Nephron progenitor cell (in vitro differentiated cells): Measurements from ENCODE around the gene ZC3H6.

Source experiments
- DNase-seq: peaks from one replicate; pipeline ENCODE4 v3.0.0; 2021
- H3K27ac Mint-ChIP-seq: 2 replicates; pipeline ENCODE4 v1.8.0; 2021; ENCODE audit warnings: mild to moderate bottlenecking, moderate library complexity, mixed read lengths
- H3K27me3 Mint-ChIP-seq: 2 replicates; pipeline ENCODE4 v1.8.0; 2021; ENCODE audit warnings: mild to moderate bottlenecking, low read depth, mixed read lengths; ENCODE audit not compliant: poor library complexity
- H3K36me3 Mint-ChIP-seq: 2 replicates; pipeline ENCODE4 v1.8.0; 2021; ENCODE audit warnings: low read depth, mixed read lengths
- H3K4me1 Mint-ChIP-seq: 2 replicates; pipeline ENCODE4 v1.8.0; 2021; ENCODE audit warnings: mixed read lengths
- H3K4me3 Mint-ChIP-seq: 2 replicates; pipeline ENCODE4 v1.8.0; 2021; ENCODE audit warnings: mild to moderate bottlenecking, moderate library complexity, mixed read lengths
- H3K9me3 Mint-ChIP-seq: 2 replicates; pipeline ENCODE4 v1.8.0; 2021; ENCODE audit warnings: mild to moderate bottlenecking, moderate library complexity, mixed read lengths
- TF ChIP-seq, protein P1 (sequence below): fragments of 200-600 bp; sonication (generic); IDR thresholded peaks from 2 replicates; pipeline ENCODE4 v1.5.0; 2021; ENCODE audit warnings: antibody characterized with exemption

Gene ZC3H6

DNA sequence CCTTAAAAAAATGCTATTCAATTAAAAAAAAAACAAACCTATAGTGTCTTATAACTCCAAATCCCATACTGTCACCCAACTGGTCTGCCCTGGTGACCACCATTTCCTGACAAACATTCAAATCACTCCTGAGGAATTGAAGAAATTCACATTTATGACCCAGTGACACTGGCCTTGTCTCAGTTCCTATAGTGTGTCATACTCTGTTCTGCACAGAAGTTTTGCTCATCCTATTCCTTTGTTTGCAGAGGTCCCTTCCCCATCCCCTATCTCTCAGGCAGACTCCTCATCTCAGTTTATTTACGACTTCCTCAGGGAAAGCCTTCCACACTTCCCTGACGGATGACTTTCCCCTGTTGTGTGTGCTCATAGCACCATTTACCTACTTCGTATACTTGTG lies 14.7 kb downstream of the ZC3H6 start:
- peaks cover 22% of the 10 kb centered on the region for H3K4me1 Mint-ChIP-seq
- DNase-seq = no peak
- H3K36me3 Mint-ChIP-seq = peaks cover 12% of the 10 kb centered on the region
- TF ChIP-seq, protein P1, sequence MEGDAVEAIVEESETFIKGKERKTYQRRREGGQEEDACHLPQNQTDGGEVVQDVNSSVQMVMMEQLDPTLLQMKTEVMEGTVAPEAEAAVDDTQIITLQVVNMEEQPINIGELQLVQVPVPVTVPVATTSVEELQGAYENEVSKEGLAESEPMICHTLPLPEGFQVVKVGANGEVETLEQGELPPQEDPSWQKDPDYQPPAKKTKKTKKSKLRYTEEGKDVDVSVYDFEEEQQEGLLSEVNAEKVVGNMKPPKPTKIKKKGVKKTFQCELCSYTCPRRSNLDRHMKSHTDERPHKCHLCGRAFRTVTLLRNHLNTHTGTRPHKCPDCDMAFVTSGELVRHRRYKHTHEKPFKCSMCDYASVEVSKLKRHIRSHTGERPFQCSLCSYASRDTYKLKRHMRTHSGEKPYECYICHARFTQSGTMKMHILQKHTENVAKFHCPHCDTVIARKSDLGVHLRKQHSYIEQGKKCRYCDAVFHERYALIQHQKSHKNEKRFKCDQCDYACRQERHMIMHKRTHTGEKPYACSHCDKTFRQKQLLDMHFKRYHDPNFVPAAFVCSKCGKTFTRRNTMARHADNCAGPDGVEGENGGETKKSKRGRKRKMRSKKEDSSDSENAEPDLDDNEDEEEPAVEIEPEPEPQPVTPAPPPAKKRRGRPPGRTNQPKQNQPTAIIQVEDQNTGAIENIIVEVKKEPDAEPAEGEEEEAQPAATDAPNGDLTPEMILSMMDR = no peak
- H3K27ac Mint-ChIP-seq = peak overlapping the region; percentile 16
- H3K4me3 Mint-ChIP-seq = no peak overlapping the region
- H3K9me3 Mint-ChIP-seq = peaks cover 3% of the 10 kb centered on the region
- H3K27me3 Mint-ChIP-seq = peaks cover 3% of the 10 kb centered on the region

DNA sequence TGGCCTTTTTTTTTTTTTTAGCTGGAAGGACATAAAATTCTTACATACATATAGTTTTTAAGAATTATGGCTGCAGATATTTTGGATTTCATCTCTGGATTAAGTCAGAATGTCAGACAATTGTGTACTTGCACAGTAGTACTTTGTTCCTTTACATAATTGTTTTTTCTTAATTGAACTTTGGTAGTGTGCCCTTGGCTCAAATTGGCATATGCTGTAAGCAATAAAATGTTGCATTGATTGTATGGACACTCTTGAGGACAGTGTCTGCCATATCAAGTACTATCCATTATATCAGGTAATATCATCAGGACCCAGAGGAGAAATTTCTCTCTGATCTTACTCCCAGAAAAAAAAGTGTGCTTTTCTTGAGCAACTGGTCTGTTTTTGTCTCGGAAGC lies 15.3 kb downstream of the ZC3H6 start:
- Mint-ChIP-seq H3K27ac (peak overlapping the region; percentile 16), H3K4me3 (no peak overlapping the region), H3K36me3 (peaks cover 12% of the 10 kb centered on the region), H3K9me3 (peaks cover 3% of the 10 kb centered on the region), H3K27me3 (peaks cover 3% of the 10 kb centered on the region), H3K4me1 (peaks cover 22% of the 10 kb centered on the region)
- TF ChIP-seq, protein P1 = no peak
- no peak for DNase-seq

DNA sequence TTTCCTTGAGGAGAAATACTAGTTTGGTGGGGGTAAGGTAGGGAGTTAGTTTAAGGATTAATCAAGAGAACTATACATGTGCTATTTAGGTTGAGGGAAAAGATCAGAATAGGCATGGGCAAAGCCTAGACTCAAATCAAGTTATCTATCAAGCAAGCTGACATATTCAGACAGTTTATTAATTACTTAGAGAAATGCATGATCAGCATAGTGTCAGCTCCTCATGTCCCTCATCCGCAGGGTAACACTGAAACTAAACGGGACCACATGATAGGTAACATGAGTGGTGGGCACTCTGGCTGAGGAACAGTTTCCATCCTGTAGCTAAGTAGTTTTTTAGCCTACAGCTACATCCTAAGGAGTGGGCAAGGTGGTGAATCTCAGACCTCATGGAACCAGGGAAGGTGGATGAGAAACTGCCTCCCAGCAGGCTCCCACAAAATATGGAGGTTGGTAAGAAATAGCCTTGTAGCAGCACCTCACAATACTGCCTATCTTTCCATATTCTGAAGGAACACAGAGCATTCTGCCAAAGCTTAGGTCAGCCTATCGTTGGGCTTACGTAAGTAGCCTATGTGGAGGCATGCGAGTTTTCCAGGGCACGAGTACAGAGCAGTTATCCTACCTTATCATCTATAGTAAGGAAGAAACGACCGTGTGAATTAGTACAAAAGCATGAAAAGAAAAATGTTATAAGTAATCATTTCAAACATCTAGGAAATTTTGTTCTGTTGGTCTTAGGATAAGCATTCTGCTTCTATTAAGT lies 18.4 kb downstream of the ZC3H6 start:
- Mint-ChIP-seq H3K27me3 (no peaks in the 10 kb centered on the region), H3K4me1 (peaks cover 22% of the 10 kb centered on the region), H3K4me3 (no peak overlapping the region), H3K27ac (peak overlapping the region; percentile 71), H3K9me3 (peaks cover 7% of the 10 kb centered on the region), H3K36me3 (peaks cover 5% of the 10 kb centered on the region)
- no peak for DNase-seq
- TF ChIP-seq, protein P1 = no peak

DNA sequence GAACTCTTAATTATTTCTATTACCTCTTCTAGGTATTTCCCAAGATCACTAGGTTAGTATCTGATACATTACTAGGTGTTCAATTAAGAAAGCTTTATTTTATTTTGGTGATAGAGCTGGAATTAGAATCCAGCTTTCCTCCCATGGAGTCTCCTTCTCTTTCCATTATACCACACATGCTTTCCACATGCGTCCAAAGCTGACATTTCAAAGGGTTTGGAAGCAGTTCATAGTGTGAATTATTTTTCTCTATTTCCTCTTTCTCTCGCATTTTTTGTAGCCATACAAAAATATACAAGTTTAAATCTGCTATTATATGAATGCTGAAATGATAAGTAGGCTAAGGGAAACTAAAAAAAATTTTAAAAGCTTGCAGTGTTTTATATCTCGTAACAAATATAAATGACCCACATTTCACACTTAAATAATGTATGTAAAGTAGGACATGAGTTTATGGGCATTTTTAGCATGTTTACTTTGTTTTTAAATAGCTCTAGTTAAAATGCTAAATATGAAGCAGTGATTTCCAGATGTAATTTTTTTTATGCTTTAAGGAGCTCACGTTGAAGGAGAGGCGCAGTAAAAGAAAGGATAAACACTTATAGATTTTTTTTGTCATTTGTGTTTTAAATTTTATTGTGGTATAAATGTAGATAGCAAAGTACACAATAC lies 20.1 kb downstream of the ZC3H6 start:
- H3K9me3 Mint-ChIP-seq = peaks cover 11% of the 10 kb centered on the region
- no peak for DNase-seq
- H3K27ac Mint-ChIP-seq = no peak overlapping the region
- TF ChIP-seq, protein P1 = no peak
- no peaks in the 10 kb centered on the region for H3K27me3 Mint-ChIP-seq
- no peak overlapping the region for H3K4me3 Mint-ChIP-seq
- peaks cover 17% of the 10 kb centered on the region for H3K36me3 Mint-ChIP-seq
- peaks cover 11% of the 10 kb centered on the region for H3K4me1 Mint-ChIP-seq

DNA sequence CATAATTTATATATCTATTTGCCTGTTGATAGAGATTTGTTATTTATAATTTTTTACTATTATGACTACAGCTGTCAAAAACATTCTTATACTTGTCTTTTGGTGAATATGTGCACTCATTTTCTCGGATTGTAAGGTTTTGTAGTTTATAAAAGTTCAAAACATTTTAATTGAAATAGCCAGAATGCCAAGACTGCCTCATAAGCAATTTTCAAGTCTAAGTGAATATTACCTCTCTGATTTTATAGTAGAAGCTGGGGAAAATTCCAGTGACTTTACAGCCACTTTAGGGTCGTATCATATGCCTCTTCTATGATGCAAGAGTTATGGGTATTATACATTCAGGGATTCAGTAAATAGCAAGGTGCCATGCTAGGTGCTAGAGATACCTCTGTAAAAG lies 21.0 kb downstream of the ZC3H6 start:
- TF ChIP-seq, protein P1 = no peak
- H3K27me3 Mint-ChIP-seq = no peaks in the 10 kb centered on the region
- H3K4me3 Mint-ChIP-seq = no peak overlapping the region
- no peak overlapping the region for H3K27ac Mint-ChIP-seq
- DNase-seq = no peak
- H3K9me3 Mint-ChIP-seq = peaks cover 11% of the 10 kb centered on the region
- peaks cover 25% of the 10 kb centered on the region for H3K36me3 Mint-ChIP-seq
- H3K4me1 Mint-ChIP-seq = peaks cover 7% of the 10 kb centered on the region
